Activated CD8-positive, alpha-beta memory T cell treated with anti-CD3 and anti-CD28 coated beads for 36 hours (primary cell): ENCODE measurements around the gene ACSS2. TPM values are rescaled to one million over a fixed set of nuclear protein-coding genes. Genes with fewer than 3 reads are reported as not detected.

ENCODE experiments used
- CTCF ChIA-PET: fragments of 350-600 bp; sonication (Branson Sonifier 250); formaldehyde crosslinking; loops from one replicate; lab custom pipeline; 2021; ENCODE audit warnings: antibody characterized with exemption; lab: Charles Lee
- POLR2A ChIA-PET: fragments of 350-600 bp; sonication (Branson Sonifier 250); formaldehyde crosslinking; loops from one replicate; lab custom pipeline; 2021; ENCODE audit warnings: antibody characterized with exemption; lab: Charles Lee
- total RNA-seq, 2 experiments: library from RNA; stranded (reverse); gene quantifications; one replicate each; pipeline ENCODE4 v1.2.3, GENCODE V29; 2021

ACSS2 gene, protein sequence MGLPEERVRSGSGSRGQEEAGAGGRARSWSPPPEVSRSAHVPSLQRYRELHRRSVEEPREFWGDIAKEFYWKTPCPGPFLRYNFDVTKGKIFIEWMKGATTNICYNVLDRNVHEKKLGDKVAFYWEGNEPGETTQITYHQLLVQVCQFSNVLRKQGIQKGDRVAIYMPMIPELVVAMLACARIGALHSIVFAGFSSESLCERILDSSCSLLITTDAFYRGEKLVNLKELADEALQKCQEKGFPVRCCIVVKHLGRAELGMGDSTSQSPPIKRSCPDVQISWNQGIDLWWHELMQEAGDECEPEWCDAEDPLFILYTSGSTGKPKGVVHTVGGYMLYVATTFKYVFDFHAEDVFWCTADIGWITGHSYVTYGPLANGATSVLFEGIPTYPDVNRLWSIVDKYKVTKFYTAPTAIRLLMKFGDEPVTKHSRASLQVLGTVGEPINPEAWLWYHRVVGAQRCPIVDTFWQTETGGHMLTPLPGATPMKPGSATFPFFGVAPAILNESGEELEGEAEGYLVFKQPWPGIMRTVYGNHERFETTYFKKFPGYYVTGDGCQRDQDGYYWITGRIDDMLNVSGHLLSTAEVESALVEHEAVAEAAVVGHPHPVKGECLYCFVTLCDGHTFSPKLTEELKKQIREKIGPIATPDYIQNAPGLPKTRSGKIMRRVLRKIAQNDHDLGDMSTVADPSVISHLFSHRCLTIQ
- total RNA-seq, result 1 to 10 TPM; 7.4 to 8.5 TPM

GRCh38 chr20:34876406-34877282, at the start of gene ACSS2:
Gene ACSS2, plus strand, starts transcription at chr20:34876612. Its CDS starts 34 bp downstream, at chr20:34876646.
- ChIA-PET CTCF (interaction anchor here (0.6 to 6.4 kb wide), 6 partner anchors 11 to 124 kb away, joined by 3 to 67 read pairs (median 4); partner anchors contain the start of genes GSS and MYH7B), POLR2A (interaction anchor here (0.6 to 2.1 kb wide), 4 partner anchors 12 to 575 kb away, joined by 4 to 11 read pairs (median 9); partner anchors contain the start of genes GSS and MYH7B)

- ChIA-PET CTCF (no interaction called here), POLR2A (no interaction called here)
Observed at GRCh38 chr20:34829191-34829590, 47.2 kb upstream of the ACSS2 start.

- ChIA-PET CTCF (no interaction called here), POLR2A (no interaction called here)
Observed at GRCh38 chr20:34831936-34832335, 44.5 kb upstream of the ACSS2 start.

GRCh38 chr20:34834459-34834893, 41.9 kb upstream of the ACSS2 start:
- CTCF ChIA-PET, result interaction anchor here (0.6 to 1.3 kb wide), 2 partner anchors 8 to 127 kb away, joined by 3 read pairs; no protein-coding TSS in a partner anchor
- POLR2A ChIA-PET, result interaction anchor here (0.6 kb wide), 1 partner anchor 166 kb away, joined by 3 read pairs; no protein-coding TSS in a partner anchor

DNA sequence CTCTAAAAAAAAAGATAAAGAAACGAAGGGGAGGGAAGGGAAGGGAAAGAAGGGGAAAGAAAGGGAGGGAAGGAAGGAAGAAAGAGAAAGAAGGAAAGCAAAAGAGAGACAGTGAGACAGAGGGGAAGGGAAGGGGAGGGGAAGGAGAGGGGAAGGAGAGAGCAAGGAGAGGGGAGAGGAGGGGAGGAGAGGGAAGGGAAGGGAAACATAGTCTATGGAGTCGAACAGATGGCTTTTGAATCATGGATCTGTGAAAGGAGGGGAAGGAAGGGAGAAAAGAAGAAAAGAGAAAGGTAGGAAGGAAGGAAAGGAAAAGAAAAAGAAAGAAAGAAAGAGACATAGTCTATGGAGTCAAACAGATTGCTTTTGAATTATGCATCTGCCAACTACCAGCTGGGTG, 34.3 kb upstream of the ACSS2 start:
- ChIA-PET POLR2A (no interaction called here), CTCF (interaction anchor here (0.5 kb wide), 1 partner anchor 254 kb away, joined by 3 read pairs; no protein-coding TSS in a partner anchor)

DNA sequence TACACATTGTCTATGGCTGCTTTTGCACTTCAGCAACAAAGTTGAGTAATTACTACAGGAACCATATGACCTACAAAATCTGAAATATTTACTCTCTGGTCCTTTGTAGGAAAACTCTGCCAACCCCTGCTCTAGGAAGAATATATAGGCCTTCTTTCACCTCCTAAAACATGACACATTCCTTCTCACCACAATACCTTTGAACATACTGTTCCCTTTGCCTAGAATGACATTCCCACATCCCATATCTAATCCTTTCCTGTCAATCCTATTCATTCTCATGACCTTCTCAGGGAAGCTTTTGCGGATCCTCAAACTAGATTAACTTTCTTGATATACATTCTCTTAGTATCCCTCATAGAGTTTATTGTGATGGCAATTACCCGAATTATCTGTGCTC, 33.0 kb upstream of the ACSS2 start:
- CTCF ChIA-PET, result interaction anchor here (0.6 kb wide), 1 partner anchor 11 kb away, joined by 3 read pairs; no protein-coding TSS in a partner anchor
- POLR2A ChIA-PET, result no interaction called here

- ChIA-PET POLR2A (no interaction called here), CTCF (no interaction called here)
Observed at GRCh38 chr20:34848597-34848996, 27.8 kb upstream of the ACSS2 start.

- ChIA-PET CTCF (no interaction called here), POLR2A (no interaction called here)
Observed at GRCh38 chr20:34849778-34850177, 26.6 kb upstream of the ACSS2 start.

GRCh38 chr20:34850969-34851368, 25.4 kb upstream of the ACSS2 start:
- ChIA-PET CTCF (no interaction called here), POLR2A (no interaction called here)

GRCh38 chr20:34852298-34852697, 24.1 kb upstream of the ACSS2 start:
- POLR2A ChIA-PET, result no interaction called here
- CTCF ChIA-PET, result no interaction called here

DNA sequence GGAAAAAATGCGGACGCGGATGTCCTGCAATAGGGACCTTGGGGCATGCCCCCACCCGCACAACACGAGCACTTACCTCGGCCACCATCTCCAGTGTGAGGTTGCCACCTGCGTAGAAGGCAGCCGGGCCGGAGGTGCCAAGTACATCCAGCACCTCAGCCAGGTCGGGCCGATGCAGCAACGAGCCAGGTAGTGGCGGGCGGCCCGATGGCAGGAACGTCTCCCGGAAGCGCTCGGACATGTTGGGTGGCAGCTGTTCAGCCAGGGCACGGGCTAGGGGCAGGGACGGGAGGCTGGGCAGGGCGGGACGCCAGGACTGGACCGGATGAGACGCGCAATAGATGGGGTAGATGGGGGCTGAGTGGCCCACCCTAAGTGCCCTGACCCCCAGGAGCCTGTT, 17.0 kb upstream of the ACSS2 start:
- CTCF ChIA-PET, result interaction anchor here (0.6 to 1.3 kb wide), 2 partner anchors 17 to 115 kb away, joined by 3 read pairs; partner anchors contain the start of gene ACSS2
- POLR2A ChIA-PET, result no interaction called here

DNA sequence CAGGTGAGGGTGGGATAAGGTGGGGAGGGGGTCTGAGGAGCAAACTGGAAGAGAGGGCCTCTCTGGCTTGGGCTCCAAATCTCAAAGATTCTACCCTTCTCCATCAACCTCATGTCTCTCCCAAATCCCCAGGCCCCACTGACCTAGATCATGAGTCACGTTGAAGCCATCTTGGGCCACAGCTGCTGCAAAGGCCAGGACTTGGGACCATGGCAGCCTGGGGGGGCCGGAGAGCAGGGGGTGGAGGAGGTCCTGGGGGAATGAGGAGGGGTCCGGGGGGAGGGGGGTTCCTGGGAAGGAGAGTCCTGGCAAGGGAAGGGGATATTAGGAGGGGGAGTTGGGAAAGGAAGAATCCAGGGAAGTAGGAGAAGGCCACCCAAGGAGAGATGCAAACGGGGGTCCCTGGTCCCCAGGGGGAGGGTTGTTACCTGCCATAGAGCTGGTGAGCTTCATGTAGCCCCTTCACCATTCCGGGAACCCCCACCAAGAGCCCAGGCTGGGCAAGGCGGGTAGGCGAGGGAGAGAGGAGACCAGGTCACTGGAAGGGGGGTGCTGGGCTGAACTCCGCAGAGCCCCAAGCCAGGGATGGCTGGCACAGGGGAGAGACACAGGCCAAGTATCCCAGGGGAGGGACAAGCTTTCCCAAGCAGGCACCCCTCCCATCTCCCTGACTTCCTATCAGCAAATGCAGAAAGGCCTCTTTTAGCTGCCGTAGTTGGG, 16.4 kb upstream of the ACSS2 start:
- ChIA-PET POLR2A (no interaction called here), CTCF (no interaction called here)

- ChIA-PET CTCF (no interaction called here), POLR2A (no interaction called here)
Observed at GRCh38 chr20:34861386-34862084, 14.9 kb upstream of the ACSS2 start.

GRCh38 chr20:34862724-34863123, 13.7 kb upstream of the ACSS2 start:
- ChIA-PET CTCF (interaction anchor here (0.6 to 0.9 kb wide), 2 partner anchors 15 to 119 kb away, joined by 4 read pairs; no protein-coding TSS in a partner anchor), POLR2A (interaction anchor here (0.5 kb wide), 1 partner anchor 182 kb away, joined by 3 read pairs; no protein-coding TSS in a partner anchor)

DNA sequence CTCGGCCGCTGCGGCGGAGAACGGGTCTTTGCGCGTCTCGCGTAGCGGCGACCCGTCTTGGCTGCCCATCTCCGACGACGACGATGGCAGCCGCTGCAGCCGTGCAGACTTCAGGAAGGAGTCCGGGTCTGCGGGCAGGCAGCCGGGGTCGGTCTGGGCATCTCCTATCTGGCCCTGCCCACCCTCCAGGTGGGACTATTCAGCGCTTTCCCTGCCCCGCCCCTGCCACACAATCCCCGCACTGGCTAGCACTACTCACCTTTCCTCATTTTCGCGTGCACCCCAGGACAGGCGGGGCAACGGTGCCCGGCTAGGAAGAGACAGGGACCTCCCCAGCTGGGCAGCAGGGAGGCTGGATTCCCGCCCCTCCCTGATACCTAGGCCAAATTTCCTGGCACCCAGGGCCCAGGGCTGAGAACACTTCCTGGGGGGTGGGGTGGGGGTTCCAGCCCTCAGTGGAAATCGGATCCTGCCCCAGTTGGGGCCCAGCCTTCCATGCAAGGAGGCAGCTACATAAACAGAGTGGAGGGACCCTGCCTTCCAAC, 12.9 kb upstream of the ACSS2 start:
- ChIA-PET POLR2A (no interaction called here), CTCF (interaction anchor here (0.9 kb wide), 1 partner anchor 9 kb away, joined by 3 read pairs; the partner anchor contains the start of gene GGT7)

- CTCF ChIA-PET, result interaction anchor here (0.6 to 0.9 kb wide), 2 partner anchors 9 to 402 kb away, joined by 3 read pairs; partner anchors contain the start of gene GGT7
Observed at GRCh38 chr20:34864216-34864615, 12.2 kb upstream of the ACSS2 start.

DNA sequence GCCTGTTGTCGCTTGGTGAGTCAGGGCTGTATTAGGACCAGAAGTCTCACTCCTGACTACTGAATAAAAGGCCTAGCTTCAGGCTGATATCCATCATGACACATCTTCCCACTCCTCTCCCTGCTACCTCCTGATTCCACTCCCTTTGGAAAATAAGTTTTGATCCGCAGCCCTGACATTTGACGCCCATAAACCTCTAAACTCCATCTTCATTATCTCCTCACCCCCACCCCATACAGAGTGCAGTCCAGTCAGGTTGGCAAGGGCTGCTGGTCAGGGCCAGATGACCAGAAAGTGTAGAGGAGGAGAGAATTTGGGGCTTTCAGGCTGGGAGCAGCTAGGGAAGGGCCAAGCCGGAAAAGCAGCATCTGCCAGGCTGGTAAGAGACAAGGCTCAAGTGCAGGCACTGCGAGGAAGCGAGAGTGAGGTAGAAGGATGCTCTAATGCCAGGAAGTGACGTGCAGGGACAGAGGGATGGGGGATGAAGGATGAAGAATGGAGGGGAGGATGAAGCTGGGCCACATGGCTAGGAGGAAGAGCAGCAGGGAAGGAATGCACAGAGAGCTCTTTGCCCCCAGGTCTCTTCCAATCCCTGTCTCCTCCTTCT, 5.0 kb upstream of the ACSS2 start:
- ChIA-PET CTCF (interaction anchor here (1.2 to 6.4 kb wide), 2 partner anchors 85 to 225 kb away, joined by 4 to 67 read pairs; partner anchors contain the start of genes GSS and MYH7B), POLR2A (no interaction called here)

More at GRCh38 chr20:34864216-34864615, 12.2 kb upstream of the ACSS2 start:
- POLR2A ChIA-PET, result no interaction called here
